ENCODE measurements around the gene SLC6A1.
"Not testable (repeated sequence)": the region's sequence is repeated elsewhere in the genome, so short reads cannot be mapped to it uniquely, and the experiment has no call there.

The SLC6A1 gene

DNA sequence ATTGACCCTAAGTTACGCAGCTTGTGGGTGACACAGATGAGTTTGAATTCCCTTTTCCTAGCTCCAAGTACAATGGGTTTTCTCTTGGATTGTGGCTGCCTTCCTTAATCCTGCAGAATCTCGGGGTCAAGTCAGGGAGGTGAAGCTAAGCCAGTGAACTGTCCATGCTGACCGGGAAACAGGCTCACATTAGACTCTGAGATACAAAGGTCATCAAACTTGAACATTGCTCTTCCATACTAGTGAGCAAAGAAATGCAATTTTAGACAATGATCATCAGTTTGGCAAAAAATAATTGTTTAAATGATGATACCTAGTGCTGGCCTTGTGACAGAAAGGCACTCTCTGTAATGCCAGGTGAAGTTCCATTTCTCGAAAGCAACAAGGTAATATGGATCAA, 31.6 kb downstream of the SLC6A1 start:
- DNase-seq, result no peak

DNA sequence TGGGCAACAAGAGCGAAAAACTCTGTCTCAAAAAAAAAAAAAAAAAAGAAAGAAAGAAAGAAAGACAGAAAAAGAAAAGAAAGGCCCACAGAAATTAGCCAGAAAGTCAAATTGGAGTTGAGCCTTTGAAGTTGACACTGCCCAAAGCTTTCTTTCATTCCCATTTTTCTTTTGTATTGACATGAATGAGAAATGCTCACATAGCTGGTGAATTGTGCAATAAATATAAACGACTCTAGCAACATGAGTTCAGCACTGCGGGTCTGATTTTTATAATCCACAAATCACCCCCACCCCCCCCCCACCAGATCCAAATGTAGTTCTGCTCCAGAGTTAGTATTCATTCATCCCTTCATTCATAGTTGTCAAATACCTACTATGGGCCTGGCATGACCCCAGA, 37.4 kb downstream of the SLC6A1 start:
- DNase-seq, result no peak

DNA sequence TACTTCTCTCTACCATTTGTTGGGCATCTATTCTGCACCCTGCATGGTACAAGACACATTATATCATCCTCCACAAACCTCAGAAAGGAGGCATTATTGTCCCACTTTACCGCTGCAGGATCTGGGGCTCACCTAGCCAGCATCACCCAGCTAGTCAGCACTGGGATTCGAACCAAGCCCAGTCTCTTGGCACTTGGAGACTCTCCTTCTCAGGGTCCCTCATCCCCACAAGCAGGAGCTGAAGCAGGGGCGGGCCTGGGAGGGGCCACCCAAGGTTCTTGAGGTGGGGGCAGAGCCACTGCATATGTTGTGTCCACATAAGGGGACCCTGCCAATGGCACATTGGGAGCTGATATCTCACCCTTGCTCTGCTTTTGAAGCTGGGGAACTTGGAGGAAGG, 41.3 kb downstream of the SLC6A1 start:
- no peak for DNase-seq

DNA sequence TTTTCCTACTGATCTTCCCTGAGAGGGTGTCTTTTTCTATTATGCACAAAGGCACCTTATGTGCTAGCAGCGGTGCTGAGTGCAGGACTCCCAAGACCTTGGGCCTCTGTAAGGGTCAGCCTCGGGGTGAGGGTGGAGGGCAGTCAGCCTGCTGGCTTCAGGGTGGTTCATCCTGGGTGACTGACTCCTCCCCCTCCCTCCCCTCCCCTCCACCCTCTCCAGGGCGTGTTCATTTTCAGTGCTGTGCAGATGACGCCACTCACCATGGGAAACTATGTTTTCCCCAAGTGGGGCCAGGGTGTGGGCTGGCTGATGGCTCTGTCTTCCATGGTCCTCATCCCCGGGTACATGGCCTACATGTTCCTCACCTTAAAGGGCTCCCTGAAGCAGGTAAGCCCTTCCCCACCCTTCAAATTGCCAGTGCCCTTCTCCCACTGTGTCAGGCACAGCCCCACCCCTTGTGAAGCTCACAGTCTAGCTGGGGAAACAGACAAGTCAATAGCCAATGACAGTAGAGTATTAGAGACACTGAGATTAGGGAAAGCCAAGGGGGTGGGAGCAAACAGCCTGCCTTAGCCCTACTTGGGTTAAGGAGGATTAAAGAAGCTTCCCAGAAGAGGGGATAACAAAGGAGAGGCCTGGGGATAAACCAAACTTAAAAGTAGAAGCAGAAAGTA, 41.9 kb downstream of the SLC6A1 start:
- no peak for DNase-seq

DNA sequence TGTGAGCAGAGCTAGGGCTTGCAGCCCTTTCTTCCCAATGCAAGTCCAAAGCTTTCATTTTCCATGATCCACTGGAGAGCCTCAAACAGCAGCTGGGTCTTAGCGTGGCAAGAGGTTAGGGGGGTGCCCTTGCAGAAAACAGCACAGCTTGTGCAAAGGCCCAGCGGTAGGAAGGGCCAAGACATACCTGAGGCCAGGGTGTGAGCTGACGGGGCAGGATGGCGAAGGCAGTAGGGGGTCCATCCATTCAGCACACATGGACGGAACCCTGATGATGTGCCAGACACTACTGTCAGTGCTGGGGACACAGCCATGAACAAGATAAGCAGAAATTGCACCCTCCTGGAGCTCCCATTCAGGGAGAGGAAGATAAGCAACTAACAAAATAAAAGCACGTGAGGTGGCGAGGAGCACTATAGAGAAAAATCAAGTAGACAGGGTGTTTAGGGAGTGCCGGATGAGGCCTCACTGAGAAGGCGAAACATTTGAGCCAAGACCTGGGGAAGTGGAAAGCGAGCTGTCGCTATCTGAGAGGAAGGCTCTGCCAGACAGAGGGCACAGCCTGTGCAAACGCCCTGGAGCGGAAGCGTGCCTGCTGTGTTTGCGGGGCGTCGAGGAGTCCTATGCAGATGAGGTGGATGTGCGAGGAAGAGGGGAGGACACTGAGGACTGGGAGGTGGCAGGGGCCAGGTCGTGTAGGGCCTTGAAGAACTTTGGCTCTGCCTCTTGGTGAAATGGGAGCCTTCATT, 43.4 kb downstream of the SLC6A1 start:
- DNase-seq, result no peak

DNA sequence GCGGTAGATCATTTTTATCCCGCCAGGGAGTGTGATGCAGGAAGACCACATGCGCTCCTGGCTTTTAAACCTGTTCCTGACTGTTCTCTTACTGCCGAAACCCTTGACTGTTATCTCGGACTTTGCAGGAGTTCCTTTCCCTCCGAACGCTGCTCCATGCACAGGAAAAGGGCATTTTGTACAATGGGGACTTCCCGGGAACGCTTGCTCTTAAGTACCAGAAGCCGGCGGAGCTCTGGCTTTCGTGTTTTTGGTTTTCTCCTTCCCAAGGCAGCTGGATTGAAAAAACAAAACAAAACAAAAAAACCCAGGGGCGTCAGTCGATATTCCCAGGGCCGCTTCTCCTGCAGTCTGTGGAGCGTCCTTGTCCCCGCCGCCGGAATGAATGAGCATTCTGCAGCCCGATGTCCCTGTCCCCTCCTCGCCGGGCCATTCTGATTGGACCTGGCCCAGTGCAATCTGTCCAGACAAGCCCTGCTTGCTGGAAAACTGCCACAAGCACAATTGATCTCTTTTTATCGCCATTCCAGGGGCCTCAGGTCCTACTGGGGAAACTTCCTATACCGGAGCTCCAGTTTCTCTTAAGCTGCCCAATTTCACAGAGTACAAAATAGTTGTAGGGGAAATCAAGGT, 44.8 kb downstream of the SLC6A1 start:
- no peak for DNase-seq

DNA sequence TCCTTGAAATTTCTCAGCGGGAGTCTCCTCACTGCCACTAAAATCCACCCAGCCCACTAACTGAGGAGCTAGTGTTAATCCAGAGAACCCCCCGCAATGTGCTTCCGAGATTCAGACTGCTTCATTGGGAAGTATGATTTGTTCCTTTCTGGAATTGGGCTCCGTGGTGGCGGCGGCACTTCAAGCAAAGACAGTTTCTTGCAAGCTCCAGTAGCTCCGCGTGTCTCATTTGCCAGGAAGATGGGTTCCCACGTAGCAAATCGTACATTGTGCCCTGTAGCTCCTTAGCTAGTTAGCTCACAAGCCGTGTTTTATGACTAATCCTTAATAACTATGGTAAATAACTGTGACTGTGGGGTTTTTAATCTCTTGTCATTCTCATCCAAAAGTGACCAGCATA, 45.4 kb downstream of the SLC6A1 start:
- no peak for DNase-seq

DNA sequence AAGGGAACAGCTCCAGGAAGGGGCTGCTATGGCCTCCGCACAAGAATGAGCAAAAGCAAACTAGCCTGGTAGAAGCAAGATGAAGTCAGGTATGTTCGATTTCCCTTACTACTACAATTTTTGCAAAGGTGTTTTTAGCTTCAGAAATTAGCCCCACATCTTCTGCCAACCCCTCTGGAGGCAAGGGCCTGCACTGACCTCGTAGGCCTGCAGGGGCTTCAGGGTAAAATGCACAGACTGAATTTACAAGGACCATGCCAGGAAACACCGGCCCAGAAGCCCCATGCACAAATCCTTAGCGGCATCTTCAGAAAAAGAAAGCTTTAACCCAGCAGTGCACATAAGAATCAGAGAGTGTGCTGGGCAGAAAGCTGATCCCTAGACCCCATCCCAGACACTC, 53.0 kb downstream of the SLC6A1 start:
- DNase-seq, result no peak

DNA sequence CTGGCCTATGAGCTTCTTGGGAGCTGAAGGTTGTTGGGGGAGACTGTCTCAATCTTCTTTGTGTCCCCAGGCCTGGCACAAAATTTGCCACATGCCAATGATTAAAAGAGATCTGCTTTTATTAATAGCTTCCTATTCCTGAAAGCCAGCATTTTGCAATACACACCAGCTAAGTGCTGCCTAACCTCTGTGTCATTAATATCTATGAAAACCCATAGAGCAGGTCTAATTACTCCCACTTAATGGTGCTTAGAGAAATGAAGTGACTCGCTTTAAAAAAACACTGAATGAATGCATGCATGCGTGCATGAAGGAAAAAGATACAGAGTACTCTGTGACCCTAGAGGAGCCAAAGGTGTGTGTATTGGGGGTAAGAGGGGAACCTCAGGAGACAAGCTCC, 55.0 kb downstream of the SLC6A1 start:
- no peak for DNase-seq

DNA sequence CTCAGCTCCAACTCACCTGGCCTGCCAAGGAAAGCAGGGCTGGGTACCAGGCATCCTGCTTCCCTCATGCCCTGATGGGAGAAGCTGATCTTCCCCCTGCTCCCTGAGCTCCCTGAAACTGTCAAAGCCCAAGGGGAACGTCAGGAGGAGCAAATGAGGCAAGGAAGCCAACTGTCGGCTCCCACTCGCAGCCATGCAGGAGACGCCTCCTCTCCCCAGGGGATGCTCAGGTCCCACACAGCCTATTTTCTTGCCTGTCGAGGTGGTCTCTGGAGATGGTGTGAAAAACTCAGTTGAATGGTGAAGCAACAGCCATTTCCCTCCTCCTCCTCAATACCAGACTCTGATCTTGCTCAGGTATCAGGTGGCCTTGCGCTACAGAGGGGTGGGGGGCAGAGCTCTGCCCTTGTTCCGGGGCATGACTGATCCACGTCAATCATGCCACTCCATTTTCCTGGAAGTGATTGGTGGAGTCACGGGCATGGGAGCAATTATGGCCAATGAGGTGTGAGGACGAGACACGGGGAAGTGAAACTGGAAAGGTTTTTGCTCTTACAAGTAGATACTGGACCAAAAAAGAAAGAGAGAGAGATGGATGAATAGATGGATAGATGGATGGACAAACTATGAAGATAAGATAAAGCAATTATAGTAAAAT, 58.2 kb downstream of the SLC6A1 start:
- no peak for DNase-seq

DNA sequence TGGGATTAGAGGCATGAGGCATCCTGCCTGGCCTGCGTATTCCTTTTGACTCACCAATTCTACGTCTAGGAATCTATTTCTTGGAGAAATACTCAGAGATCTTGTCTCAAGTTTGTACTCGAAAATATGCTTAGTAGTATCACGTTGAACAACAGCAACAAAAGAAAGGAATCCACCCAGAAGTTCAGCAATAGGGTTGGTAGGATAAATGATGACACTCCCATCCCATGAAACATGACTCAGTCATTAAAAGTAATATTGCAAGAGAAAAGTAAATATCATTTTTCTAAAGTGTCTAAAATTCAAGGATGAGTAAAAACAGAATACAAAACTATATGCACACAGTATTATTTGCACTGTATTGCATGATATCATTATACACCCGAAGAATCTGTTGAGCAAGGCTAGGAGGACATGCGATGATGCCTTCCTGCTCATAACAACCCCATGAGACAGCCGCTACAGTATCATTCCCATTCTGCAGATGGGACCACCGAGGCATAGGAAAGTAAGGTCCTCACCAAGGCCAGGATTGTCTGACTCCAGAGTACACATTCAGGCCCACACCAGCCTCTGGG, 61.5 kb downstream of the SLC6A1 start:
- DNase-seq, result no peak

DNA sequence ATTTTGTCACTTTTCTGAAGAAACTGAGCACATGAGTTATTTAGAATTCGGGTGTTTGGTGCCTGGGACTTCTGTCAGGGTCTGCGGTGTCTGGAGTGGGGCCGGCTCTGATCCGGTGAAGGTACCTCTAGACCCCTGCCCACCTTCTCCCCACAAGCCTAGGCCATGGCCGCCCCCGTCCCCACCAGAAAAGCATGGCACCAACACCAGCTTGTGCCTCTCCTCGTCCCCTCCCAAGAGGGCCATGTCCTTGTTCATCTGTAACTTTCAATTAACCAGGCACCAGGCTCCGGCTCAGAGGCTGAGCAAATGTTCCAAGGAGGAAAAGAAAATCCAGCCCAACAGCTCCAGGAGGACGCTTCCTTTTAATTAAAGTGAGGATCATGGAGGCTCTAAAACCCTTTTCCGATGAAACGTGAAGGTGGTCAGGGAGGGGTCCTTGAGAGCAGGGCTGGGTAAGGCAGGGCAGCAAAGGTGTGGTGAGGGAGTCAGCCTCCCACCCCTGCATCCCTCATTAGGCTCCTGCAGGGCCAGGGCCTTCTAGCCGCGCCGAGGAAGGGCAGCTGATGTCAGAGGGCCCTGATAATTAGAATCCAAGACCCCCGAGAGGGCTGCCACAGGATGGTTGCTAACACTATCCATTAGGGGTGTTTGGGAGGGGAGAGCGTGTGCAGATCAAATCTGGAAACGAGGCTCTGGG, 62.3 kb downstream of the SLC6A1 start:
- no peak for DNase-seq

DNA sequence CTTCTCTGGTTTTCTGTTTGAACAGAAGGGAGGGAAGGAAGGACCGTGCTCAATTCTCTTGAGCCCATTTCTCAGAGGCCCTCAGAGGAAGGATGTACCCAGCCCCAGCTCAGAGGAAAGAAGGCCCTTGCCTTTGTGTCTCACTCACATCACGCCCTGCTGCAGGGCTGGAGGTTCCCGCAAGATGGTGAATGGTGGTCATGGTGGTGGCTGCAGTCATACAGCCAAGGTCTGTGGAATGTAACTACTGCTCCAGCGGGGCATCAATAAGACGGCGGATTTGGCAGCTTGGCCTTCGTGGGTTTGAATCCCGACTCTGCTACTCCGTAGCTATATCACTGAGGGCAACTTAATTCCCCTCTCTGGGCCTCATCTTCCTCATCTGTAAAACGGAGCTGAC, 62.9 kb downstream of the SLC6A1 start:
- DNase-seq, result no peak

DNA sequence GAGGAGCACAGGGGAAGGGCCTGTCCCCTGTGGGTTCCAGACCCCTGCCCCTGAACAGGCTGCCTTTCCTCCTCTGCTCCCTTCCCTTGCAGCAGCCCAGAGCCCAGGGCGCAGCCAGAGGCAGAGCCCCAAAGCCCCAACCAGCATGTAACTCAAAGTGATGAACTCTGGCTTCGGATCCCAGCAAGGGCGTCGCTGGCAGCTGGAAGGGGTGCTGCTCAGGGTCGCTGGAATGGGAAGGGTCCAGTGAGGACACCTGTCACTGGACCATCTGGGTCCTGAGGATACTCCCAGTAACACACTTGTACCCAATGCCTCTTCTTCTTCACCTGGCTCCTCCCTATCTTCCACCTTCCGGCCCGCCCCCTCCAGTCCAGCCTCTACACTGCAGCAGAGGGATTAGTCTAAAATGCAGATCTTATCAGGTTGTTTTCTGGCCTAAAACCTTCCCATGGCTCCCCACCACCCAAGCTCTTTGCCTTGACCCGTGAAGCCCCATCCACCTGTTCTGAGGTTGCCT, 64.0 kb downstream of the SLC6A1 start:
- DNase-seq, result no peak

DNA sequence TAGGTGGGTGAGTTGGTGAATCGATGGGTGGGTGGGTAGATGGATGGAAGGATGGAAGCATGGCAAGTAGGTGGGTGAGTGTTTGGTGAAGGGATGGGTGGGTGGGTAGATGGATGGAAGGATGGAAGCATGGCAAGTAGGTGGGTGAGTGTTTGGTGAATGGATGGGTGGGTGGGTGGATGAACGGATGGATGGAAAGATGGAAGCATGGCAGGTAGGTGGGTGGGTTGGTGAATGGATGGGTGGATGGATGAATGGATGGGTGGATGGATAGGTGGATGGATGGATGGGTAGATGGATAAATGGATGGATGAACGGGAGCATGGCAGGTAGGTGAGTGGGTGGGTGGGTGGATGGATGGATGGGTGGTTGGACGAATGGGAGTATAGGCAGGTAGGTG, 65.1 kb downstream of the SLC6A1 start:
- DNase-seq, result no peak

DNA sequence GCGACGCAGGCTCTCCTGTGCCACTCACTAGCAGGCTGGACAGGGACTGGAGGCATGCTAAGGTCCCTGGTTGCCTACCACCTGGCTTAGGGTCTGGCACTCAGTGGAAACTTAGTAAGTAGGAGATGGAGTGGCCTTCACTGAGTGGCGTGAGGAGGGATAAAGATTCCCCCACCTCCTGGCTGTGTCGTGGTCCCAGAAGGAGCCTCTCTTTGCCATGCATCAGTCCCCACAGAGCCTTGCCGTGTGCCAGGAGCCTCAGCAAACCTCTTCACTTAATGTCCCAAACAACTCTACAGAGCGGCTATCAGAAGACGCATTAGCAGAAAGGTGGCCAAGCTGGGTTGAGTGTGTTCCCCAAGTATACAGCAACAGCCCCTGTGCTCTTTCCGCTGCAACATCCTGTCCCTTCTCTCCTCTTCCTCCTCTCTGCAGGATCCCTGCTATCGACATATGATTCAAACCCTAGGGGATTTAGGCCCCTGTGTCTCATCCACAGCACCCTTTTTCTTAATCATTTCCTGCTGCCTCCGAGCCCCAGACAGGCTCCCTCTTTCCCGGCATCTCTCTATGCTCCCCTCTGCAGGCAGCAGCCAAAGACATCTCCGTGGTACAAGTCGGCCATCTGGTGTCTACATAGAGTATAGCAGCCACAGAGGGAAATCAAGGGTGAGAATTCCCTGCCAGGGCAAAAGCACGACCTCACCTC, 66.7 kb downstream of the SLC6A1 start:
- DNase-seq, result peak; percentile 1 to 13

DNA sequence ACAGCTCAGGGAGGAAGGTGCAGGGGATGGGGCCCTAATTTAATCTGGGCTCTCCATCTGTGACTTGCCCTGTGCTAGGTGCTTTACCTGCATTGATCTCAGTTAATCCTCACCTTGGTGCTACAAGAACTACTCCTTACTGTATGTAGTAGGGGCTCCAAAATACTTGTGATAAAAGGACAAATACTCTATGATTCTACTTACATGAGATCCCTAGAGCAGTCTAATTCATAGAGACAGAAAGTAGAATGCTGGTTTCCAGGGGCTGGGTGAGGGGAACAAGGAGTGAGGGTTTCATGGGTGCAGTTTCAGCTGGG, 67.2 kb downstream of the SLC6A1 start:
- no peak for DNase-seq

DNA sequence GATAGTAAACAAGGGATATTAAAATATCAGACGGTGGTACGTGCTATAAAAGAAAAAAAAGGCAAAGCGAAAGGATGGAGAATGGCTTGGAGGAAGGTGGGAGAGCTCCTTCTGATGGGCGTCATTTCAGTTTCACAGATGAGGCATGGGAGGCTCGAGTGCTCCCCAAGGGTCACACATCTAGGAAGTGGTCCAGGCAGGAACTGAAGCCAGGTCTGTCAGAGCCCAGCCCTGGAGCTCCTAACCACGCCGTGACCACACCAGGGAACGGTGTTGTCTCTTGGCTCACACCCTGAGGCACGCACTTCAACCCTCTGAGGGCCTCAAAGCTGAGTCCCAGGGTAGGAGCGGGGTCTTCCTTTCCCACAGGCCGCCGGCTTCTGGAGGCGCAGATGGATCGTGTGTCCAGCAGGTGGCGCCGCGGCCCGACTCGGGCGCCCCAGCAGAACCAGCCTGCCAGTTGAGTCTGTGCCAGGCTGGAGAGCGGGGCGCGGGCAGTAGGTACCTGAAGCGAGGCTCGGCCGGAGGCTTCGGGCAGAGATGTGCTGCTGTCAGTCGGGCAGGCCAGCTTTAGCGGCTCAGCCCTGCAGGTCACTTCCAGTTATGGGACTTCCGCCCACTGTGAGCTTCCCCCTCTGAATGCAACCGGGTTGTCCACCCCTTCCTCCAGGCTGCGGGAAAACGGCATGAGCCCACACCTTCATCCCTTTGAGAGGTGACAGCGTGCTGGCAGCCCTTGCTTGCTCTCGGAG, 68.1 kb downstream of the SLC6A1 start:
- DNase-seq, result peak in 1 of 2 experiments; percentile 18

DNA sequence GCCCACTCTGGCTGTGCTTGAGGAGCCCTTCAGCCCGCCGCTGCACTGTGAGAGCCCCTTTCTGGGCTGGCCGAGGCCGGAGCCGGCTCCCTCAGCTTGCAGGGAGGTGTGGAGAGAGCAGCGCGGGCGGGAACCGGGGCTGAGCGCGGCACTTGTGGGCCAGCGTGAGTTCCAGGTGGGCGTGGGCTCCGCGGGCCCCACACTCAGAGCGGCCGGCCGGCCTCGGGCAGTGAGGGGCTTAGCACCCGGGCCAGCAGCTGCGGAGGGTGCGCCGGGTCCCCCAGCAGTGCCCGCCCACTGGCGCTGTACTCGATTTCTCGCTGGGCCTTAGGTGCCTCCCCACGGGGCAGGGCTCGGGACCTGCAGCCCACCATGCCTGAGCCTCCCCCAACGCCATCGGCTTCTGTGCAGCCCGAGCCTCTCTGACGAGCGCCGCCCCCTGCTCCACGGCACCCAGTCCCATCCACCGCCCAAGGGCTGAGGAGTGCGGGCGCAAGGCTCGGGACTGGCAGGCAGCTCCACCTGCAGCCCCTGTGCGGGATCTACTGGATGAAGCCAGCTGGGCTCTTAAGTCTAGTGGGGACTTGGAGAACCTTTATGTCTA, 68.8 kb downstream of the SLC6A1 start:
- not testable (repeated sequence) for DNase-seq

DNA sequence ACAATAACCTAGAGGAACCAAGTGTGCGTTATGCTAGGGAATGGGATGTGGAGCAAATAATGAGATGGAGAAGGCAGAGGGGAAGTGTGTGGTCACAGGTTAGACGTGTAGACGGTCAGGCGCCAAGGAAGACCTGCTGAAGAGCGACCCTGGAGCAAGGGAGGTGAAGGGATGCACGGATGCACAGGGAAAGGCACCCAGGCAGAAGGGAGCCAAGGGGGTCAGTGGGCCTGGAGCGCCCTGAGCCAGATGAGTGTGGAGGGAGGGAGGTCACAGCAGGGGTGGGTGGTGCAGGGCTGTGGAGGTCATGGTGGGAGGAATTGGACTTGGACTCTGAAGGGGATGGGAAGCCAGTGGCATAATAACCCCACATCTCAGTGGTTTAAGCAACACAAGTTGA, 70.2 kb downstream of the SLC6A1 start:
- no peak for DNase-seq

Measured in NCI-H2081 (cell line).